Sigmoid colon (tissue), 7 donors: ENCODE data around the gene AMBP. TPM values are rescaled to one million over a fixed set of nuclear protein-coding genes. Genes with fewer than 3 reads are reported as not detected.

Experiments
- DNase-seq: peaks from one replicate; pipeline ENCODE4 v3.0.0-alpha.2; 2019
- H3K27ac ChIP-seq, 4 donors: fragments of 200-600 bp; sonication (generic); one replicate each; pipeline ENCODE4 v1.5.1; 2016 to 2019; ENCODE audit warnings: mild to moderate bottlenecking in 1 of 4
- H3K27me3 ChIP-seq, 3 donors: fragments of 200-600 bp; sonication (generic); one replicate each; pipeline ENCODE4 v1.5.1; 2019; ENCODE audit warnings: mild to moderate bottlenecking in 1 of 3
- H3K36me3 ChIP-seq, 4 donors: fragments of 200-600 bp; sonication (generic); one replicate each; pipeline ENCODE4 v1.5.1; 2016 to 2019
- H3K4me1 ChIP-seq, 4 donors: fragments of 200-600 bp; sonication (generic); one replicate each; pipeline ENCODE4 v1.5.1; 2017 to 2019
- H3K4me3 ChIP-seq, 4 donors: fragments of 200-600 bp; sonication (generic); one replicate each; pipeline ENCODE4 v1.5.1; 2017 to 2019; ENCODE audit warnings: mild to moderate bottlenecking in 2 of 4, moderate library complexity in 1 of 4
- H3K9me3 ChIP-seq, 4 donors: fragments of 200-600 bp in 3 of 4; sonication (generic) in 3 of 4; one replicate each; pipeline versions ENCODE4 v1.5.1 to v1.6.1; 2013 to 2019
- EP300 ChIP-seq, 4 donors: sonication (generic); formaldehyde crosslinking; IDR thresholded peaks; one replicate each; pipeline ENCODE4 v1.6.1; 2017; ENCODE audit warnings: antibody characterized with exemption in 4 of 4
- POLR2A ChIP-seq, 2 donors: fragments of 450-650 bp; IDR thresholded peaks; one replicate each; pipeline ENCODE4 v1.6.1; 2016; ENCODE audit warnings: antibody characterized with exemption in 2 of 2, mild to moderate bottlenecking in 2 of 2, moderate library complexity in 2 of 2
- POLR2AphosphoS5 ChIP-seq, 4 donors: sonication (generic); formaldehyde crosslinking; IDR thresholded peaks; one replicate each; pipeline ENCODE4 v1.6.1; 2017; ENCODE audit warnings: antibody characterized with exemption in 4 of 4
- WGBS, 2 donors: extraction: QIAGEN DNeasy Blood & Tissue Kit; methylation state at CpG; one replicate each; pipeline ENCODE4 v1.1.7; 2013; 5-methylcytosine and 5-hydroxymethylcytosine counted together
- intact Hi-C: fragments of 100-400 bp; cut with DNase I; formaldehyde crosslinking; loops from one replicate; pipeline ENCODE4 v1.15.1; 2023
- polyA plus RNA-seq, 3 donors: library from polyadenylated mRNA; stranded (reverse); fragments of 200-250 nt; gene quantifications; one replicate each; pipeline ENCODE4 v1.2.3, GENCODE V29; 2013
- total RNA-seq, 4 donors: library from RNA; depleted of rRNA; stranded (reverse); fragments of >200 nt; gene quantifications; one replicate each; pipeline ENCODE4 v1.1.0, GENCODE V29; 2016
- TF ChIP-seq, protein P1 (sequence below), 4 experiments: fragments of 450-650 bp in 3 of 4; fragments of 200-600 bp in 1 of 4; IDR thresholded peaks; one replicate each; pipeline ENCODE4 v1.5.1; 2016 to 2019; ENCODE audit warnings: antibody characterized with exemption in 4 of 4, mild to moderate bottlenecking in 3 of 4, moderate library complexity in 2 of 4
- donor health status: healthy with polysubstance abuse.
- donor health status: Bipolar disorder and iron deficiency.
- donor health status: healthy.

The AMBP gene
- total and polyA plus RNA-seq, 7 donors, result 0.66 TPM; not detected in 6

DNA sequence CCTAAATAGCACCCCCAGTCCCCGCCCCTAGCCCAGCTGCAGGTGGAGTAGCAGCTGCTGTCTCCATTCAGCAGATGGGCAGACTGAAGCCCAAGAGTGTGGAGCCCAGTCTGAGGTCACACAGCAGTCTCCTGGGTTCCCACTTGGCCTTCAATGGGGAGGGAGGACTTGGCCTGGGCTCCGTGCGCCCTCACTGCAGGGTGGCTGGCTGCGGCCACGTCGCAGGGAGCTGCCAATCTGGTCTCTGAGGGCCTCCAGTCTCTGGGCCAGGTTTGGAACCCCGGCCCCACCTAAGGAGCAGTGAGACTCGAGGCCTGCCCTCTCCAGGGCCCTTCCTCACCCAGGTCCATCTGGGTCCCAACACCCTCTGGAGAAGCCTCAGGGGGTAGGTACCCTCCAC is 13.6 kb upstream of the AMBP start:
- Histone ChIP-seq H3K4me3 (no peak overlapping the region), H3K27ac (no peak overlapping the region), H3K36me3 (no peaks in the 10 kb centered on the region), H3K27me3 (peaks cover 0 to 19% (median 2%) of the 10 kb centered on the region in 3 donors), H3K4me1 (no peaks in the 10 kb centered on the region), H3K9me3 (no peaks in the 10 kb centered on the region)
- 90 to 92% methylated on average over 8 of the region's 8 CpGs for whole genome bisulfite sequencing, 2 donors
- intact Hi-C loops, result no loop called here
- DNase-seq, result peak; percentile 58
- TF ChIP-seq, protein P1, sequence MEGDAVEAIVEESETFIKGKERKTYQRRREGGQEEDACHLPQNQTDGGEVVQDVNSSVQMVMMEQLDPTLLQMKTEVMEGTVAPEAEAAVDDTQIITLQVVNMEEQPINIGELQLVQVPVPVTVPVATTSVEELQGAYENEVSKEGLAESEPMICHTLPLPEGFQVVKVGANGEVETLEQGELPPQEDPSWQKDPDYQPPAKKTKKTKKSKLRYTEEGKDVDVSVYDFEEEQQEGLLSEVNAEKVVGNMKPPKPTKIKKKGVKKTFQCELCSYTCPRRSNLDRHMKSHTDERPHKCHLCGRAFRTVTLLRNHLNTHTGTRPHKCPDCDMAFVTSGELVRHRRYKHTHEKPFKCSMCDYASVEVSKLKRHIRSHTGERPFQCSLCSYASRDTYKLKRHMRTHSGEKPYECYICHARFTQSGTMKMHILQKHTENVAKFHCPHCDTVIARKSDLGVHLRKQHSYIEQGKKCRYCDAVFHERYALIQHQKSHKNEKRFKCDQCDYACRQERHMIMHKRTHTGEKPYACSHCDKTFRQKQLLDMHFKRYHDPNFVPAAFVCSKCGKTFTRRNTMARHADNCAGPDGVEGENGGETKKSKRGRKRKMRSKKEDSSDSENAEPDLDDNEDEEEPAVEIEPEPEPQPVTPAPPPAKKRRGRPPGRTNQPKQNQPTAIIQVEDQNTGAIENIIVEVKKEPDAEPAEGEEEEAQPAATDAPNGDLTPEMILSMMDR (IDR thresholded peaks at IDR 0.05), result no peak
- TF ChIP-seq EP300 (IDR thresholded peaks at IDR 0.05), result no peak
- no peak for TF ChIP-seq POLR2AphosphoS5 (IDR thresholded peaks at IDR 0.05)
- TF ChIP-seq POLR2A (IDR thresholded peaks at IDR 0.05), result no peak

DNA sequence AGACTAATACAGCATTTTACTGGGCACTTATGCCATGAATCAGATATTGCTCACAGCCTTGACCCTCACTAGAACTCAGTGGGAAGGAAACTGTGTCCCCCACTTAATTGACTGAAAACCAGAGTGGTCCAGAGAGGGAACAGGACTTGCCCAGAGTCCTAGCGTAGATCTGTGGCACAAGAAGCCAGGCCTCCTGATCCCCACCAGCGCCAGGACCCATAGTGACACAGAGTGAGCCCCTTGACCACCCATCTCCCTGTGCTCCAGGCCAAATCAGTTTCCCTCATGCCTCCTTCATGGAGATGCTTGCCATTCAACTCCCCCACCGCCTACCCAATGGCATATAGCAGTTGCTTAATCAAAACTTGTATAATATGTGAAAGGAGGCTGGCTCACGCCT is 12.7 kb upstream of the AMBP start:
- peaks cover 0 to 10% (median 0%) of the 10 kb centered on the region in 3 donors for H3K27me3 ChIP-seq
- no peak overlapping the region for H3K27ac ChIP-seq
- TF ChIP-seq EP300 (IDR thresholded peaks at IDR 0.05), result no peak
- TF ChIP-seq, protein P1 (IDR thresholded peaks at IDR 0.05), result no peak
- no peak for TF ChIP-seq POLR2AphosphoS5 (IDR thresholded peaks at IDR 0.05)
- TF ChIP-seq POLR2A (IDR thresholded peaks at IDR 0.05), result no peak
- intact Hi-C loops, result no loop called here
- 92 to 93% methylated on average over 4 of the region's 4 CpGs for WGBS, 2 donors
- no peaks in the 10 kb centered on the region for H3K4me1 ChIP-seq
- no peak overlapping the region for H3K4me3 ChIP-seq
- peak; percentile 24 for DNase-seq
- H3K36me3 ChIP-seq, result no peaks in the 10 kb centered on the region
- H3K9me3 ChIP-seq, result no peaks in the 10 kb centered on the region

DNA sequence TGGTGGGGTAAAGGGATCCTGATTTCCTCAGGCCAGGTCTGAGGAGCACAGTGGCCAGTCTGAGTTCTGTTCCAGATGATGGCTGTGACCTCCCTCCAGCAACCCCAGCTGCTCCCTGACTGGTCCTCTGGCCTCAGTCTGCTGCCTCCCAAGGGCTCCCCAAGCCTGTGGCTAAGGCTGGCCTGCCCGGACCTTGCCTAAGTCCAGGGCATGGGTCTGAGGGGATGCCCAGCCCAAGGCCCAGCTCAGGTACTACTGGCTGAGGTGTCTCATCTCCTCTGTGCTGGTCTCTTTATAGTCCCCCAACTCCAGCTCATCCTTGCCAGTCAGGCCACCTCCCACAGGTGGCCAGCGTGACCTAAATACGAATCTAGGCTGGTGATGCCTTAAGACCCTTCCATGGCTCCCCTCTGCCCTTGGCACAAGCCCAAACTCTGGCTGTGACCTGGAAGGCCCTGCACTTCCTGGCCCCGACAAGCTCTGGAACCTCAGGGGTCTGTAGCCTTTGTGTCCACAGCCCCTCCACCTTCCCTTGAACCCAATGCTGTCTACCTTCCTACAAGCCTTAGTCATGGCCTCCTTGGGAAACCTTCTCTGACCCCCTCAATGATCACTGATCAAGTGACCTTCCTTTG is 11.2 kb upstream of the AMBP start:
- DNase-seq, result peak; percentile 44
- Histone ChIP-seq H3K4me3 (no peak overlapping the region), H3K9me3 (no peaks in the 10 kb centered on the region), H3K36me3 (no peaks in the 10 kb centered on the region), H3K4me1 (no peaks in the 10 kb centered on the region), H3K27ac (no peak overlapping the region), H3K27me3 (peaks cover 0 to 3% (median 0%) of the 10 kb centered on the region in 3 donors)
- TF ChIP-seq EP300 (IDR thresholded peaks at IDR 0.05) (no peak), POLR2A (IDR thresholded peaks at IDR 0.05) (no peak), POLR2AphosphoS5 (IDR thresholded peaks at IDR 0.05) (no peak)
- TF ChIP-seq, protein P1 (IDR thresholded peaks at IDR 0.05), result no peak
- intact Hi-C loops, result no loop called here
- WGBS, 2 donors, result 90 to 92% methylated on average over 4 of the region's 4 CpGs

DNA sequence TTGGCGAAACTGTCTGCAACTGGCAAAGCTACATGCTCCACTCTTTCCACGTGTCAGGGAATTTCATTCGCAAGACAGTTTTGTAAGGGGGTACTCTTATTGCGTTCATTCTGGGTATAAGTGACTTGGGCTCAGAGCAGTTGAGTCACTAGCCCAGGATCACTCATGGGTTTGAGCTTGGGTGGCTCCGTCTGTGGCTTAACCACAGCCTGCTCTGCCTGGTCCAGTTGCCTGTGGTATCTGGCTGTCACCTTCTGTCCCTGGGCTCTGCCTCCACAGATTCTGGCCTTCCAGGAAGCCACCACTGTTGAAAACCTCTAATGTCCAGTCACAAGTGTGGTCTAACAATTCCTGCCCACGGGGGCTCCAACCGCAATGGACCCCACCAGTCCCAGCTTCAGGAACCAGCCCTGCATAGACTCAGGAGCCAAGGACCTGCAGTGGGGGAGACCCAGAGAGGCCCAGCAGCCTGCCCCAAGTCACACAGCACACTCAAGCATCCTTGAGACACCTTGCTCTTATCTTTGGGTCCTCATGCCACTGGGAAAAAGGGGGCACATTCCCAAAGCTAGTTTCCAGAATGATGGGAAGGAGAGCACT is 10.6 kb upstream of the AMBP start:
- H3K27ac ChIP-seq, result no peak overlapping the region
- 82 to 91% methylated on average over 7 of the region's 7 CpGs for WGBS, 2 donors
- DNase-seq, result peak; percentile 32
- peaks cover 0 to 3% (median 0%) of the 10 kb centered on the region in 3 donors for H3K27me3 ChIP-seq
- no peaks in the 10 kb centered on the region for H3K4me1 ChIP-seq
- TF ChIP-seq, protein P1 (IDR thresholded peaks at IDR 0.05), result no peak
- no peak for TF ChIP-seq EP300 (IDR thresholded peaks at IDR 0.05)
- no peak for TF ChIP-seq POLR2A (IDR thresholded peaks at IDR 0.05)
- no peak for TF ChIP-seq POLR2AphosphoS5 (IDR thresholded peaks at IDR 0.05)
- H3K4me3 ChIP-seq, result no peak overlapping the region
- no peaks in the 10 kb centered on the region for H3K9me3 ChIP-seq
- H3K36me3 ChIP-seq, result no peaks in the 10 kb centered on the region
- intact Hi-C loops, result no loop called here
